Skeletal muscle satellite cell (primary cell): ENCODE measurements around the gene GPNMB.

Experiments
- H3K27me3 ChIP-seq: 2 replicates; pipeline ENCODE4 v1.7.0; 2013; ENCODE audit warnings: low read length; ENCODE audit not compliant: control insufficient read depth, insufficient read depth
- H3K36me3 ChIP-seq: 2 replicates; pipeline ENCODE4 v1.7.0; 2013; ENCODE audit warnings: mild to moderate bottlenecking, control low read depth, low read length; ENCODE audit not compliant: insufficient read depth
- H3K4me1 ChIP-seq: 2 replicates; pipeline ENCODE4 v1.7.0; 2013; ENCODE audit warnings: low read length; ENCODE audit not compliant: control insufficient read depth, insufficient read depth
- H3K4me2 ChIP-seq: 2 replicates; pipeline ENCODE4 v1.7.0; 2013; ENCODE audit warnings: mild to moderate bottlenecking, low read length
- H3K4me3 ChIP-seq: 2 replicates; pipeline ENCODE4 v1.7.0; 2013; ENCODE audit warnings: low read length
- H3K9ac ChIP-seq: 2 replicates; pipeline ENCODE4 v1.7.0; 2013; ENCODE audit warnings: mild to moderate bottlenecking, low read depth, low read length, moderate library complexity
- H3K9me3 ChIP-seq: replicated peaks from 2 replicates; pipeline ENCODE4 v1.7.0; 2013; ENCODE audit warnings: mild to moderate bottlenecking, control low read depth, low read length

The GPNMB gene

DNA sequence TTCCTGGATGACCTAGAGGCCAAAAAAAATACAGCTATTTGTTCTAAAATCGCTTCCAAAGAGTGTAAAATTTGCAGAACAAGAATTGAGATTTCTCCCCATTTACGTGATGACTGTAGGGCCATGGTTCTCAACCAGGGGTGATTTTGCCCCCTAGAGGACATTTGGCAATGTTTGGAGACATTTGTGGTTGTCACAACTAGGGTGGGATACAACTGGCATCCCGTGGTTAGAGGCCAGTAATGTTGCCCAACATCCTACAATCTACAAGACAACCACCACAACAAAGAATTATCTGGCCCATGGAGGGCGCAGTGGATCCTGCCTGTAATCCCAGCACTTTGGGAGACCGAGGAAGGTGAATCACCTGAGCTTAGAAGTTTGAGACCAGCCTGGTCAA lies 29.8 kb downstream of the GPNMB start:
- H3K9ac ChIP-seq = no peak overlapping the region
- H3K9me3 ChIP-seq = no peaks in the 10 kb centered on the region
- H3K36me3 ChIP-seq = peaks cover 3% of the 10 kb centered on the region
- H3K4me3 ChIP-seq = no peak overlapping the region
- H3K4me2 ChIP-seq = no peak overlapping the region
- H3K4me1 ChIP-seq = peaks cover 8% of the 10 kb centered on the region
- H3K27me3 ChIP-seq = no peaks in the 10 kb centered on the region

DNA sequence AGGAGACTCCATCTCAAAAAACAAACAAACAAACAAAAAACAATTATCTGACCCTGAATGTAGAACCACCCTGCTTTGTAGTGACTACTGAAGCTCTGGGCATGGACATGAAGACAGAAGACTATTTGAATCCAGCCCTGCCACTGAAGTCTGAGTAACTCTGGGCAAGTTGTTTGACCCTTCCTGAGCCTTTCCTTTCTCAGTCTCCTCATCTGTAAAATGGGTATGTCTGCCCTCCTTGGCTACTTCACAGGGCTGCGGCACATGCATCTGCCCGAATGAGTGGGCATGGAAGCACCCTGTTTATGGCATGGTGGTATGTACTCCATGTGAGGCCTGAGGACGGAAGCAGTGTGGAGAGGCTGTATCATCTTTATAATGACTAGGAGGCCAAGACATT lies 30.4 kb downstream of the GPNMB start:
- H3K27me3 ChIP-seq = no peaks in the 10 kb centered on the region
- no peak overlapping the region for H3K4me3 ChIP-seq
- H3K4me1 ChIP-seq = peaks cover 8% of the 10 kb centered on the region
- no peak overlapping the region for H3K9ac ChIP-seq
- H3K4me2 ChIP-seq = no peak overlapping the region
- H3K9me3 ChIP-seq = no peaks in the 10 kb centered on the region
- H3K36me3 ChIP-seq = peaks cover 3% of the 10 kb centered on the region

- Histone ChIP-seq H3K27me3 (no peaks in the 10 kb centered on the region), H3K36me3 (peaks cover 3% of the 10 kb centered on the region), H3K9me3 (no peaks in the 10 kb centered on the region), H3K4me3 (no peak overlapping the region), H3K9ac (no peak overlapping the region), H3K4me1 (peaks cover 8% of the 10 kb centered on the region), H3K4me2 (no peak overlapping the region)
Measured at GRCh38 chr7:23277359-23277989, 30.9 kb downstream of the GPNMB start.

GRCh38 chr7:23279819-23280525 lies 33.4 kb downstream of the GPNMB start:
- H3K27me3 ChIP-seq = no peaks in the 10 kb centered on the region
- H3K9me3 ChIP-seq = no peaks in the 10 kb centered on the region
- no peak overlapping the region for H3K9ac ChIP-seq
- H3K4me2 ChIP-seq = no peak overlapping the region
- H3K36me3 ChIP-seq = peaks cover 3% of the 10 kb centered on the region
- no peak overlapping the region for H3K4me3 ChIP-seq
- no peaks in the 10 kb centered on the region for H3K4me1 ChIP-seq

DNA sequence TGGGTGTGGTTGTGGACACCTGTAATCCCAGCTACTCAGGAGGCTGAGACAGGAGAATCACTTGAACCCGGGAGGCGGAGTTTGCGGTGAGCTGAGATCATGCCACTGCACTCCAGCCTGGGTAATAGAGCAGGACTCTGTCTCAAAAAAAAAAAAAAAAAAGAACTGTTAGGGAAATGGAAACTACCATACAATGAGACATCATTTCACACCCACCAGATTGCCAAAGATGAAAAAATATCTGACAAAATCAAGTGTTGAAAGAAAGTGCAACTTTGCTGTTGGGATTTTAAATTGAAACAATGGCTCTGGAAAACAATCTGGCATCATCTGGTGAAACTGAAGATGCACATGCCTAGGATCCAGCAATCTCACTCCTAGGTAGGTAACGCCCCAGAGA lies 36.5 kb downstream of the GPNMB start:
- Histone ChIP-seq H3K4me1 (no peaks in the 10 kb centered on the region), H3K9me3 (no peaks in the 10 kb centered on the region), H3K9ac (no peak overlapping the region), H3K4me2 (no peak overlapping the region), H3K4me3 (no peak overlapping the region), H3K27me3 (no peaks in the 10 kb centered on the region), H3K36me3 (no peaks in the 10 kb centered on the region)

- Histone ChIP-seq H3K4me3 (no peak overlapping the region), H3K9ac (no peak overlapping the region), H3K4me2 (no peak overlapping the region), H3K36me3 (no peaks in the 10 kb centered on the region), H3K9me3 (no peaks in the 10 kb centered on the region), H3K4me1 (no peaks in the 10 kb centered on the region), H3K27me3 (no peaks in the 10 kb centered on the region)
Measured at GRCh38 chr7:23284871-23285270, 38.3 kb downstream of the GPNMB start.

GRCh38 chr7:23285657-23286646 lies 39.4 kb downstream of the GPNMB start:
- no peak overlapping the region for H3K4me3 ChIP-seq
- H3K4me1 ChIP-seq = no peaks in the 10 kb centered on the region
- H3K9ac ChIP-seq = no peak overlapping the region
- H3K9me3 ChIP-seq = no peaks in the 10 kb centered on the region
- H3K4me2 ChIP-seq = no peak overlapping the region
- H3K36me3 ChIP-seq = no peaks in the 10 kb centered on the region
- no peaks in the 10 kb centered on the region for H3K27me3 ChIP-seq

DNA sequence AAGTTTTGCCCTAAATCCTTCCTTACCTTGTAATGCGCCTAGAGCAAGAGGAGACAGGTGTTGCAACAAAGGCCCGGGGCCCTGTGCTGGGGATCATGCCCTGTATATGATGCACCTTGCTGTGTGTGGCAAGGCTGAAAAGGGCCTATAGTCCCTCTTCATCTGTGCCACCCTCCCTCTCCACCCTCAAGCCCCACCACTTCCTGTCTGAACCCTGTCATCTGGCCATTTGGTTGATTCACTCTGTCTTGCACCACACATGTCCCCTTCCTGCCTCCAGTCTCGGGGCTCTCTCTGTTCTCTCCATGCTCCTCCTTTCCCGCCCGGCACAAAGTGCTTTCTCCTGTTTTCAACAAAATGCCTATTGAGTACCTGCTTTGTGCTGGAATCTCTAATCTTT lies 41.0 kb downstream of the GPNMB start:
- no peak overlapping the region for H3K4me3 ChIP-seq
- H3K4me2 ChIP-seq = no peak overlapping the region
- no peaks in the 10 kb centered on the region for H3K4me1 ChIP-seq
- H3K36me3 ChIP-seq = no peaks in the 10 kb centered on the region
- H3K9me3 ChIP-seq = no peaks in the 10 kb centered on the region
- no peak overlapping the region for H3K9ac ChIP-seq
- no peaks in the 10 kb centered on the region for H3K27me3 ChIP-seq

GRCh38 chr7:23290993-23291392 lies 44.4 kb downstream of the GPNMB start:
- Histone ChIP-seq H3K9ac (no peak overlapping the region), H3K4me3 (no peak overlapping the region), H3K36me3 (no peaks in the 10 kb centered on the region), H3K4me2 (no peak overlapping the region), H3K4me1 (no peaks in the 10 kb centered on the region), H3K9me3 (no peaks in the 10 kb centered on the region), H3K27me3 (no peaks in the 10 kb centered on the region)

DNA sequence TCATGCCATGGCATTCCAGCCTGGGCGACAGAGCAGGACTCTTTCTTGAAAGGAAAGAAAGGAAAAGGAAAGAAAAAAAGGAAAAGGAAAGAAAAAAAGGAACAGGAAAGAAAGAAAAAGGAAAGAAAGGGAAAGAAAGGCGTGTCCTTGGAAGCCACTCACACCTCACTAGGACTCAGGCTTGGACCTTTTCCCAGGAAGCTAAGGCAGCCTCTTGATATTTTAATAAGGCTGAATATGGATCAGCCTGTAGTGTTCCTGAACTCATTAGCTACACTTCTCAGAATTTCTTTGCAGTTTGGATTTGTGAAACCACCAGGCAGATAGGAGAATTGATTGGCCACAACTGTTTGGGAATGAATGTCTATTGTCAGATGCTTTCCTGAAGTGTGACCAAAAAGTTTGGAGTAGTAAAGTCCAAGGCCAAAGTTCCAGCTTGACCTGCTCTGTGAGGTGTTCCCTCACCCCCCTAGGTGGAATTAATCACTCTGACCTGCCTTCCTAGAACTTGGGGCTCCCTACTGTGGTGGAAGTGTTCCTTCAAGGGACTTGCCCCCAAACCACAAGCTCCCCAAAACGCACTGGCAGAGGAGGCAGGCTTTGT lies 45.5 kb downstream of the GPNMB start:
- Histone ChIP-seq H3K4me1 (no peaks in the 10 kb centered on the region), H3K9ac (no peak overlapping the region), H3K36me3 (no peaks in the 10 kb centered on the region), H3K4me3 (no peak overlapping the region), H3K27me3 (no peaks in the 10 kb centered on the region), H3K9me3 (no peaks in the 10 kb centered on the region), H3K4me2 (no peak overlapping the region)

DNA sequence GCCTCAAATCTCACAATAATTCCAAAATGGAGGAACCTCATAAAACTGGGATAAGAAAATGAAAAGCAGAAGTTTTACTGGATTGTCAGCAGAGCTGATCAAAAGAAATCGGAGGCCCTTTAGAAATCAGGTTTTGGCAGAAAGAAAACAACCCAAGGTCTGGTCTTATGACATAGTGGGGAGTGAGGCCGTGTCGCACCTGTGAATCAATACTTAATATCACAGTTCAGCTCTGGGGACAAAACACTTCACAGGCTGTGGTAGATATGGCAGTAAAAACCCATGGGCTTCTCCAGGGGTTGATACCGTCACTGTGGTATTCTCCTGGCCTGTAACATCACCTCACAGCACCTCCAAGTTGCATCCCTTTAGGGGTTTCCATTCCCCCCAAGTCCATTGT lies 46.0 kb downstream of the GPNMB start:
- Histone ChIP-seq H3K4me1 (no peaks in the 10 kb centered on the region), H3K27me3 (no peaks in the 10 kb centered on the region), H3K9me3 (no peaks in the 10 kb centered on the region), H3K4me3 (no peak overlapping the region), H3K4me2 (no peak overlapping the region), H3K9ac (no peak overlapping the region), H3K36me3 (no peaks in the 10 kb centered on the region)
